Kidney glomerular epithelial cell (primary cell): ENCODE data around the gene PTPRT.

ENCODE experiments used
- DNase-seq: peaks from one replicate; lab custom pipeline; 2025; lab: John Stamatoyannopoulos, UW

The PTPRT gene

GRCh38 chr20:42795111-42795695, 394.5 kb downstream of the PTPRT start:
- no peak for DNase-seq

- no peak for DNase-seq
These were observed 397.7 kb downstream of the PTPRT start for GRCh38 chr20:42792052-42792451.

DNA sequence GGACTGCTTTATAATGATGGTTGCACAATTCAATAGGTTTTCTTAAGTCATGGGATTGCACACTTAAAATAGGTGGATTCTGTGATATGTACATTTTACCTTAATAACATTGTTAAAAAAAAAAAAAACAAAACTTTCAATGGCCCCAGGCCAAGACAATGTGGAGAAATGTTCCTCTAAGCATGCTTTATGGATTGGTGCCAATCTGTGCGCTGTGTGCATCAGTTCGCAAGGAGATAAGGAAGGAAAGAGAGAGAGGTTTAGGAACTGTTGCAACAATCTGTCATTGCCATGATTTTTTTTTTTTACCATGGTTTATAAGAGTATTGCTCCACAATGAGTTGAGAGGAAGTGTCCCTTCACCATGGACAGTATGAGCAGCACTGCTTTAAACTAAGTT, 399.6 kb downstream of the PTPRT start:
- DNase-seq, result no peak

GRCh38 chr20:42788707-42789106, 401.0 kb downstream of the PTPRT start:
- no peak for DNase-seq

- no peak for DNase-seq
These were observed 404.7 kb downstream of the PTPRT start for GRCh38 chr20:42785041-42785440.

DNA sequence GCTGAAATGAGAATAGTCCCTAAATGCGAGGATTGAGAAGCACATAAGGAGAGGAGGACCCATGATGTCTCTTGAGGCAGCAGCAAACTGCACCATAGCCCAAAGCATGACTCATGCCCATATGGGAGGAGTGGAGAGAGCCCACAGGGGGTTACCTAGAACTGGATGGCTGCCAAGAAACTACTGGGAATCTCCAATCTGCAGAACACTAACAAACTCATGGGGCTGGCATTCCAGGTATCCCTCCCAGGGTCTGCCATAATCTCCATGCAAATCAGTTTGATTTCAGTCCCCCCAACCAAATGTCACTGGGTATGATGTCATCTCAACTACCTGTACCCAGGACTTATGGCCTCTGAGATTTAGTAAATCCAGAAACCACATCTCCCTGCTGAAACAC, 410.5 kb downstream of the PTPRT start:
- DNase-seq, result no peak

DNA sequence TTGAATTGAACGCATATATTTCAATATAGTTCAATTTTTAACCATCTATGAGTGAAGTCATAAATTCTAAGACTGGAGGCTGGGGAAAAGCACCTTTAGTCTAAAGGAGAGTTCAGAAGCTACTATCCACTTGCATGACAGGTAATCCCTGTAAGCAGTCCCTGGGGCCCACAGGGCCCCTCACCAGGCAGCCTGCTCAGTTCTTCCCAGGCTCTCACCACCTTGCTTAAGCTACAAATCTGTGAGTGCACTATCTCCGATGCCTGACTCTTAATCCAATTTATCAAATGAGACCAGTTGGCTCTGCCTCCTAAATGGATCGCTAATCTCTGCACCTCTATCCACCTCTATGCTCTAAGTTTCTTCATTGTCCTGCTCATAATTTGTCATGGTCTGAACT, 413.8 kb downstream of the PTPRT start:
- no peak for DNase-seq

DNA sequence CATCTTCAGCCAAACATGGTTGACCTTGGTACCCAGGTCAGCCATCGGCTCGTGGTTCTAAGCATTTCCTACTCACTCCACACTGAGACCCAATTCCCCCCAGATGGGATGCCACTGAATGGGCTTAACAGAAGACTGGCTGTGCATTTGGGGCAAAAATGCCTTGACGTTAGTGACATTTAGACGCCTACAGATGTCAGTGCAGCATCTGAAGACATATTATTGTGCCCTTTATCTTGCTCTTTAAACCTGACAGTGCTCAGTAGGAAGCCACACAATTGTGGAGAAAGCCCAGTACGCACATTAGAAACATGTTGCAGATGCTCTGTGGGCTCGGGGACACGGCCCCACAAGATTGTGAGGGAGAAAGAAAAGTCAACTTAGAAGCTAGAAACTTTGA, 414.7 kb downstream of the PTPRT start:
- no peak for DNase-seq

DNA sequence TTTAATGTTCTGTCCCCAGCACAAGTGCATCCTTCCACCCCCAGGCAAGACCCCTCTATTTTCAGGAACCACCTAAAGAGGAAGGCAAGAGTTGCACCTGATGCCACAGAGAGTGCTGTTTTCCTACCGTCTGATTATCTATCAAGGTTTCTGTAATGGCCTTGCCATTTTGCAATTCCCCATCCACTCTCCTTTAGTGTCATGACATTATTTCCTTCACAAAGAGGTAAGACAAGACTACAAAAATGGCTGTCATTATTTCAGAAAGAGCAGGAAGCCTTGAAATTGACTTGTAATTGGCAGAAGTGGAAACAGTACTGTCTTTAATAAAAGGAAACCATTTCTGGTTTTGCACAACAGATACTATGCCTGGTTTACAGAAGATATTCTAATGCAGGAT, 426.7 kb downstream of the PTPRT start:
- DNase-seq, result no peak

DNA sequence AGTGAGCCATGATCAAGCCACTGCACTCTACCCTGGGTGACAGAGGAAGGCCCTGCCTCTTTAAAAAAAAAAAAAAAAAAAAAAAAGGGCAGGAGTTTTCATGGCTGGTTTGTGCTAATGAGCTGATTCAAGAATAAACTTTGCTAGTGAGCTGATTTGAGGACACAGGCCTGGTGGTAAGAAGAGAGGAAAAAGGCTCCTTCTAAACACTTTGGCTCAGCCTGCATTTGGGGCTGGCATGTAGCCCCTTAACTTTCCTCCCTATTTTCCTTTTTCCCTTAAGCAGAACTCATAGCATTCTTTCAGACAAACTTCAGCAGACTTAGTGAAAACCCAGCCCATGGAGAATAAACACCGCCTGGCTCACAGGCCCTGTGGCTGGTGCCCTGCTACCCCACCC, 432.7 kb downstream of the PTPRT start:
- DNase-seq, result no peak

GRCh38 chr20:42754706-42755105, 435.0 kb downstream of the PTPRT start:
- no peak for DNase-seq

DNA sequence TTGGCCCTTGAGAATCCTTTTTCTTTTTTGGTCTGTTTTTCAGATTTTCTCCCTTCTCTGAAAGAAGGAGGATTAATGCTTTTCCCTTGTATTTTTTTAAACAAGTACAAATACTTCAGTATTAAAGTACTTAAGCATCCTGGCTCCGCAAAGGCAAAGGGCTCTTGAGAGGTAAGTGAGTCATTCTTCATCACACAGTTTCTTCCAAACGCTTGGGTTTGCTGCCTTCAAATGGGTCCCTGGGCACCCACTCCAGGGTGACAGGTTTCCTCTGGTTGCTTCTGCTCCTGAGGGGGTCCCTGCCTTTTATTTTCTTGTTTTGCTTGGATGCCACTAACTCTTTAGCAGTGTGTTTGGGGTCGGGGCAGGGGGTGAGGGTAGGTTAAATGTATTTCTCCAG, 437.1 kb downstream of the PTPRT start:
- no peak for DNase-seq

GRCh38 chr20:42749556-42749955, 440.1 kb downstream of the PTPRT start:
- no peak for DNase-seq

DNA sequence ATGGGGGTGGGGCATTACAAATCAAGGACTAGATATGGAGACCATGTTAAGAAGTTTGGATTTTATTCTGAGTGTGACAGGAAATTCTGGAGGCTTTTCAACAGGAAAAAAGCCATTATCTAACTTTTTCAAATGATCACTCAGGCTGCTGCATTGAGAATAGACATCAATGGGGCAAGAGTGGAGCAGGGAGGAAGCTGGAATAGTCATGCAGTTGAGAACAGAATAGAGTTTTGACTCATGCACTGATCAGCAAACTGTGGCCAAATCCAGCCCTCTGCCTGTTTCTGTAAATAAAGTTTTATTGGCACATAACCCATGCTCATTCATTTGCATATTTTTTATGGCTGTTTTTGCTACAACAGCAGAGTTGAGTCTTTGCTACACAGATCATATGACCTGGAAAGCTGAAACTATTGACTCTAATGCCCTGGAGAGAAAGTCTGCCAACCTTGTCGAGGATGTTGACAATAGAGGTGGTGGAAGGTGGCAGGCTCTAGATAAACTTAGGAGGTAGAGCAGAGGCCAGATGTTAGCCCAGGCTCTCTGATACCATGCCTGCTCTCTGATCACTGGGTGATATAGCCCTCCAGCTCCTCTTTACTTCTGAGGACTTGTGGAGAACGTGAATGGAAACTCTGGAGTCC, 441.8 kb downstream of the PTPRT start:
- DNase-seq, result no peak

- DNase-seq, result no peak
These were observed 444.8 kb downstream of the PTPRT start for GRCh38 chr20:42744756-42745465.

- no peak for DNase-seq
These were observed 446.8 kb downstream of the PTPRT start for GRCh38 chr20:42742926-42743325.

GRCh38 chr20:42741906-42742305, 447.8 kb downstream of the PTPRT start:
- DNase-seq, result no peak

DNA sequence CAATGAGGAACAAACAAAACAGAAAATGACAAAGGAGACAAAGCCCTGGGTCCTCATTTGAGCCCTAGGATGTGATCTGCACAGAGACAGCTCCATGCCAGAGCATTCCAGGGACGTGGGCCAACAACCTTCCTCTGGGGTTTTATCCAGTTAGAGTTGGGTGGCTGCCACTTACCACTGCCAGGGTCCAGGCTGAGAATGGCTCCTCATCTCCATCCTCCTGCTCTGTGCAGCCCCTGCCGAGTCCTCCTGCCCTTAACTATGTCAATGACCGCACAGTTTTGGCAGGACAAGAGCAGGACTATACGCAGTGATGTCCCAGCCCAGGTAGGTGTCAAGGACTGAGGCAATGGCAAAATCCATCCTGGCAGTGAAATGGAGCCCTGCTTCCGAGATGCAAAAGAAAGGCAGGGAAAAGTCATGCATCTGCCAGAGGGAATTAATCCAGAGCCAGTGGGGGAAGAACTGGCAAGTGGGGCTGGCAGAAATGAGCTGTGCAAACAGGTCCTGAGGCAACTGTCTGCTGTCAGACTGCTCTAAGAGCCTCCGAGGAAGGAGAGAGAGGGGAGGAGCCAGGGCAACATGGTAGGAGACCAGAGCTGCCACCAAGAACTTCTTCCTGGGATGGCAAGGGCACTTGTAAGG, 449.4 kb downstream of the PTPRT start:
- no peak for DNase-seq

GRCh38 chr20:42739683-42740082, 450.0 kb downstream of the PTPRT start:
- no peak for DNase-seq

GRCh38 chr20:42735539-42735938, 454.2 kb downstream of the PTPRT start:
- no peak for DNase-seq

DNA sequence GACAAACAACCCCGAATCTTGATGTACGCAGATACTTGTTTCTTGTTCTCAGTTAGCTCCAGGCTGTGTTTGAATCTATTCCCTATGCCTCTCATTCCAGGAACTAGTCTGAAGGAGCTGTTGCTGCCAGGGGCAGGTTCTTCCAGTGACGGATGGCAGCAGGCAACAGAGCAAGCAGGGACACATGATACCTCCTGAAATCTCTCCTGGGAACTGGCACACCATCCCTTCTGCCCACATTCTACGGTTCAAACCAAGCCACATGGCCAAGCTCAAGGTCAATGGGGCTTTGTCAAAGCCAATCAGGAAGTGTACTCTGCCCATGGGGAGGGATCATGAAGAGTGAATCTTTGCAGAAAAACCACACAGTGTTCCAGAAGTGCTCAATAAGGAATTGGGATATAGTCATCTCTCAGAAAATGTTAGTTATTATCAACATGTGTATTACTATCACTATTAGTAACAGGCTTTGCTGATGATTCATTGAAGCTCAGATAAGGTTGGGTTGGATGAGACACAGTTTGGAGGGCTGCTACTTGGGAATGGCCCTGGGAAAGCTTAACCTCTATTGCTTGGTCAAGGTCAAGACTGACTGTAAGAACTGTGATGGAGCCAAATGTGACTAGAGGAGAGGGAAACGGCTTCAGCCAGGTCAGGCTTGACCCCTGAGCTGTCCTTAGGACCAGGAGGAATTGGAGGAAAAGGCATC, 454.9 kb downstream of the PTPRT start:
- DNase-seq, result no peak

DNA sequence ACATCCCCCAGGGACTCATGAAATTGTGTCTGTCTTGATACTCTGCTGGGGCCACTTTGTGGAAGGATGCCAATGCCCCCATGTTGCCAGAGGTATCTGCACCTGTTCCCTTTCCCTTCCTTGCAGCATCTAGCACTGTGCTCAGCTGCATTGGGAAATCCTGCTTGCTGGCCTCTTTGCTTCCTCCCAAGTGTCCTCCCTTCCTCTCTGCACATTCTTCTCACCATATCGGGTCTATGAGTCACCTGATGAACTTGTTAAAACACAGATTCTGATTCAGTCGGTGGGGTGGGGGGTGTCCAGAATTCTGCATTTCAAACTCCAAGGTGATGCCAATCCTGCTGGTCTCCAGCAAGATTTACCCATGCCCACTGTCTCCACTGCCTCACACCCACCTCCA, 467.8 kb downstream of the PTPRT start:
- no peak for DNase-seq
